ENCODE measurements around the gene LTA. TPM values are rescaled to one million over a fixed set of nuclear protein-coding genes. Genes with fewer than 3 reads are reported as not detected.

Gene LTA
- total RNA-seq, 5 donors from 2014 or later (not counting 1 experiment from before 2014, with no cell fraction given) = 12.5 to 23.9 (median 17.9) TPM

DNA sequence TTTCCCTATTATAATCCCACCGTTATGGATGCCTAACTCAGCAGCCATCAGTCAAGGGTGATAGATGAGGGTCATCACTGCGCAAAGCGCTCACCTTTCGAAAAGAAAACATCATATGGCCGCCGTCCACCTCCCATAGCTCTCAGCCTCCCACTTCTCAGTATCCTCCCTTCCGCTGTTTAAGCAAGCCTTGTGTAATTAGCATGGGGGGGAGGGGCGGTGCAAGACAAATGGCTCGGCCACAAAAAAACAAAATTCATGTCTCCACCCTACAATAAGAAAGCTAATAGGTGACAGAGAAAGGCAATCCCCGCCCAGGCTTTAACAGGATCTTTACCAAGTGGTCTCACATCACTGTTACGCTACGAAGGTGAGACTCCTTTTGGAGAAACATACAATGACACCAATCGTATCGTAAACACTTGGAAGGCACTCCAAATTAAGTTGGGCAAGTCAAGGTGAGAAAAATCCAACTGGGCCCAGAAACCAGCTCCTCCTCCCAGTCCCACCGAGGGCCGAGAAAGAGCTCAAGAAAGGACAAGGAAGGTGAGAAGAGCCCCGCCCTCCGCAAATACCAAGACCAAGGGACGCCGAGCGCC is 30.9 kb upstream of the LTA start:
- Histone ChIP-seq H3K9me3 (no peaks in the 10 kb centered on the region), H3K4me1 (ENCODE audit: control insufficient read depth in 1 of 2, extremely low read depth in 1 of 2, insufficient read depth in 2 of 2, low read length in 2 of 2) (peaks cover 25 to 42% of the 10 kb centered on the region in 2 experiments), H3K4me3 (ENCODE audit: control insufficient read depth in 1 of 2, extremely low read depth in 1 of 2, low read length in 1 of 2) (peak overlapping the region; percentile 87 to 99), H3K27ac (ENCODE audit: low read length) (peak overlapping the region; percentile 99), H3K36me3 (ENCODE audit: control insufficient read depth in 2 of 2, extremely low read depth in 1 of 2, insufficient read depth in 1 of 2, low read length in 1 of 2) (peaks cover 11 to 42% of the 10 kb centered on the region in 2 donors), H3K27me3 (replicated peaks in 1 of 2; ENCODE audit: control insufficient read depth in 2 of 2, extremely low read depth in 1 of 2, insufficient read depth in 2 of 2, low read length in 1 of 2) (no peaks in the 10 kb centered on the region)
- ChIA-PET POLR2A (interaction anchor here (0.6 to 1.2 kb wide), 16 partner anchors 9 to 357 kb away, joined by 3 to 5 read pairs (median 3); partner anchors contain the start of genes BAG6 (in 1 of the 2) and MICB (in 1 of the 2)), CTCF (interaction anchor here (0.6 to 6.2 kb wide), 15 partner anchors 10 to 824 kb away, joined by 3 to 40 read pairs (median 4); partner anchors contain the start of genes BAG6 (in 1 of the 2), LTA (in 1 of the 2), MDC1 (in 1 of the 2) and MICB (in 1 of the 2))
- ATAC-seq (replicated peaks in 1 of 4) (peak; percentile 29 to 44 (median 38)), DNase-seq (peak; percentile 53 to 90 (median 81))
- H3K27ac Mint-ChIP-seq = peak overlapping the region; percentile 99
- H3K36me3 Mint-ChIP-seq = peaks cover 37% of the 10 kb centered on the region
- WGBS (ENCODE audit: insufficient coverage) = 0% methylated on average over 5 of the region's 21 CpGs
- H3K4me3 Mint-ChIP-seq = peak overlapping the region; percentile 96 to 99 (median 97)
- H3K9me3 Mint-ChIP-seq = no peaks in the 10 kb centered on the region
- peaks cover 52 to 62% (median 56%) of the 10 kb centered on the region in 3 donors for H3K4me1 Mint-ChIP-seq
- H3K27me3 Mint-ChIP-seq = no peaks in the 10 kb centered on the region

DNA sequence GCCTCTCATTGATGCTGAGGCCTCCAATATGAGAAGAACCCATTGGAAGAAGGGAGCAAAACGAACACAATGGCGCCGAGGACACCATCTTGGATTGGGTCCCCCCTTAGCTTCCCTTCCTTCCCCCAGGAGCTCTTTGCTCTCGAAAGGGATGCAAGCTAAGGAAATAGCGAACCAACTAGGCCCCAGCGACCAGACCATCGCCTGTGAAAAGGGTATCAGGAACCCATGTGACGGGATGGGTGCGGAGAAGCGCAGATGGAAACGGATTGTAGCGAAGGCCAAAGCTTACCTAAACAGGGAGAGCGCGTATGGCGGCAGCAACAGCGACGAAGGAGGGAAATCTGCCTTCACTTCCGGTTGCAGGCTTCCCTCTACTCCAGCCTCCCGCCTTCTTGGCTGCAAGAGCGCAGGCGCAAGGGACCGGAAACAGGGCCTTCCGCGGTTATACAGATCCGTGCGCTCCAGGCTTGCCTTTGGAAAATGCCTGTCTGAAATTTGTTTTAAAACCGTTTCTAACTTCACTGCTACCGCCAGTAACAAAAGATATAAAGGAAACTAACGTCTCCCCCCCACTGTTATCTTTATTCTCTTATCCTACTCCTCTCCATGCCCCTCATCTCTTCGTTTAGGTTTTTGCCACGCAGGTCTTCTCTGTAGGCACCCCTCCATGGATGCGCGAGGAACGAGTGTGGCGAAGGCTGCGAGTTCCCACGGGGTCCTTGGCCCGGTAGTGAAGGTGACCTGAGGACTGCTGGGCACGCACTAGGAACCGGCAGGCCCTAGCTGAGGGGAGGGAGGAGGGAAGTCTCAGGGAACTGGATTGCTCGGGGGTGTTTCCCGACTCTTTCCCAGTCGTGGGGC is 30.2 kb upstream of the LTA start, which contains the start of gene DDX39B:
Gene DDX39B, minus strand, starts transcription at position 346 of the 864 bp plus-strand sequence. CDS start 1,471 bp downstream, outside the sequence.
- Histone ChIP-seq H3K4me3 (ENCODE audit: control insufficient read depth in 1 of 2, extremely low read depth in 1 of 2, low read length in 1 of 2) (peak within 1 kb of the TSS; percentile 87 to 99), H3K4me1 (ENCODE audit: control insufficient read depth in 1 of 2, extremely low read depth in 1 of 2, insufficient read depth in 2 of 2, low read length in 2 of 2) (peaks cover 28 to 46% of the 10 kb centered on the region in 2 experiments), H3K36me3 (ENCODE audit: control insufficient read depth in 2 of 2, extremely low read depth in 1 of 2, insufficient read depth in 1 of 2, low read length in 1 of 2) (peaks cover 9 to 35% of the 10 kb centered on the region in 2 donors), H3K27me3 (replicated peaks in 1 of 2; ENCODE audit: control insufficient read depth in 2 of 2, extremely low read depth in 1 of 2, insufficient read depth in 2 of 2, low read length in 1 of 2) (no peaks in the 10 kb centered on the region), H3K9me3 (no peaks in the 10 kb centered on the region), H3K27ac (ENCODE audit: low read length) (peak within 1 kb of the TSS; percentile 99)
- POLR2A ChIA-PET = interaction anchor here (0.6 to 1.2 kb wide), 18 partner anchors 9 to 1296 kb away, joined by 3 to 6 read pairs (median 3); partner anchors contain the start of genes BAG6 (in 1 of the 2) and MICB (in 1 of the 2)
- Mint-ChIP-seq H3K4me3 (peak within 1 kb of the TSS; percentile 96 to 99 (median 97)), H3K4me1 (peaks cover 53 to 68% (median 54%) of the 10 kb centered on the region in 3 donors), H3K9me3 (no peaks in the 10 kb centered on the region), H3K27me3 (no peaks in the 10 kb centered on the region), H3K27ac (peak within 1 kb of the TSS; percentile 99), H3K36me3 (peaks cover 31% of the 10 kb centered on the region)
- ATAC-seq (replicated peaks in 1 of 4) (peak; percentile 80 to 81 (median 80)), DNase-seq (peak; percentile 84 to 97 (median 93))
- CTCF ChIA-PET = interaction anchor here (0.6 to 6.2 kb wide), 15 partner anchors 9 to 825 kb away, joined by 3 to 40 read pairs (median 3); partner anchors contain the start of genes BAG6 (in 1 of the 2), LTA (in 1 of the 2), MDC1 (in 1 of the 2) and MICB (in 1 of the 2)
- 0% methylated on average over 35 of the region's 43 CpGs for WGBS (ENCODE audit: insufficient coverage)

DNA sequence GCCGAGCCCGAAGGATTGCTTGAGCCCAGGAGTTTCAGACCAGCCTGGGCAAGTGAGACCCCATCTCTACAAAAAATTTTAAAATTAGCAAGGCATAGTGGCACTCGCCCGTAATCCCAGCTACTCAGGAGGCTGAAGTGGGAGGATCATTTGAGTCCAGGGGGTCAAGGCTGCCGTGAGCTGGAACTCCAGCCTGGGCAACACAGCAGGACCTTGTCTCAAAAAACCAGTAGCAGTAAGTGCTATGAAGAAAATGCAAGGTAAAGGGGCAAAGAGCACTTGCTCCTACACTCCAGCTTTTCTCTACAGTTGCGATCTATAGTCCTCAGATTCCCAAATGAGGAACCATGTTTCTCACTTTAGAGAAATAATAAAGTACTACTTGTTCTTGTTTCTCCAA is 28.4 kb upstream of the LTA start:
- ChIA-PET POLR2A (interaction anchor here in 1 of 2 donors (0.6 kb wide), 1 partner anchor 78 kb away, joined by 3 read pairs; no protein-coding TSS in a partner anchor), CTCF (interaction anchor here (0.6 to 6.2 kb wide), 5 partner anchors 8 to 1429 kb away, joined by 3 to 40 read pairs (median 4); partner anchors contain the start of gene TNF (in 1 of the 2))
- Mint-ChIP-seq H3K27ac (no peak overlapping the region), H3K9me3 (no peaks in the 10 kb centered on the region), H3K36me3 (peaks cover 21% of the 10 kb centered on the region), H3K4me1 (peaks cover 58 to 65% (median 60%) of the 10 kb centered on the region in 3 donors), H3K4me3 (peak overlapping the region in 1 of 3 donors; percentile 97), H3K27me3 (no peaks in the 10 kb centered on the region)
- no peak for ATAC-seq (replicated peaks in 1 of 4)
- no peak for DNase-seq
- Histone ChIP-seq H3K4me3 (ENCODE audit: control insufficient read depth in 1 of 2, extremely low read depth in 1 of 2, low read length in 1 of 2) (no peak overlapping the region), H3K9me3 (no peaks in the 10 kb centered on the region), H3K4me1 (ENCODE audit: control insufficient read depth in 1 of 2, extremely low read depth in 1 of 2, insufficient read depth in 2 of 2, low read length in 2 of 2) (peaks cover 36 to 56% of the 10 kb centered on the region in 2 experiments), H3K27me3 (replicated peaks in 1 of 2; ENCODE audit: control insufficient read depth in 2 of 2, extremely low read depth in 1 of 2, insufficient read depth in 2 of 2, low read length in 1 of 2) (no peaks in the 10 kb centered on the region), H3K36me3 (ENCODE audit: control insufficient read depth in 2 of 2, extremely low read depth in 1 of 2, insufficient read depth in 1 of 2, low read length in 1 of 2) (peaks cover 8 to 17% of the 10 kb centered on the region in 2 donors), H3K27ac (ENCODE audit: low read length) (no peak overlapping the region)
- WGBS (ENCODE audit: insufficient coverage) = 100% methylated on average over 5 of the region's 6 CpGs

DNA sequence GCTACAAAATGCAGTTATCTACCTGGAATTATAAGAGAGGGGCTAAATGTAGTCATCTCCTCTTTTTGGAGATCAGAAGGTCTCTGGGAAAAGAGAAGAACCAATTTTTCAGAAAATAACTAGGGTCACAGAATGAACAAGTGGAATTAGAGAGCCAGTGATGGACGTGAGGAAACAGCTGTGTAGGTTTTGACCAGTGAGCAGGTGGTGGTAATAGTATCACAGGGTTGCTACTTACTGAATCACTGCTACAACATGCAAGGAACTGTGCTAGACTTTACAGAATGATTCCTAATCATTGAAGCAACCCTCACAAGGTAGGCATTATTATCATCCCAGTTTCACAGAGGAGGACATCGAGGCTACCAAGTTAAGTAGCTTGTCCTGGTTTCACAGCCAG is 27.4 kb upstream of the LTA start:
- no peak overlapping the region for H3K27ac Mint-ChIP-seq
- peaks cover 51 to 55% (median 54%) of the 10 kb centered on the region in 3 donors for H3K4me1 Mint-ChIP-seq
- Histone ChIP-seq H3K36me3 (ENCODE audit: control insufficient read depth in 2 of 2, extremely low read depth in 1 of 2, insufficient read depth in 1 of 2, low read length in 1 of 2) (peaks cover 3 to 12% of the 10 kb centered on the region in 2 donors), H3K4me3 (ENCODE audit: control insufficient read depth in 1 of 2, extremely low read depth in 1 of 2, low read length in 1 of 2) (no peak overlapping the region), H3K27me3 (replicated peaks in 1 of 2; ENCODE audit: control insufficient read depth in 2 of 2, extremely low read depth in 1 of 2, insufficient read depth in 2 of 2, low read length in 1 of 2) (no peaks in the 10 kb centered on the region), H3K9me3 (no peaks in the 10 kb centered on the region), H3K4me1 (ENCODE audit: control insufficient read depth in 1 of 2, extremely low read depth in 1 of 2, insufficient read depth in 2 of 2, low read length in 2 of 2) (peaks cover 25 to 46% of the 10 kb centered on the region in 2 experiments), H3K27ac (ENCODE audit: low read length) (no peak overlapping the region)
- H3K9me3 Mint-ChIP-seq = no peaks in the 10 kb centered on the region
- peaks cover 11% of the 10 kb centered on the region for H3K36me3 Mint-ChIP-seq
- no peak for ATAC-seq (replicated peaks in 1 of 4)
- ChIA-PET CTCF (interaction anchor here in 1 of 2 donors (1.3 kb wide), 1 partner anchor 54 kb away, joined by 3 read pairs; no protein-coding TSS in a partner anchor), POLR2A (no interaction called here)
- no CpG with 5 or more reads among the region's 2 CpGs for WGBS (ENCODE audit: insufficient coverage)
- no peaks in the 10 kb centered on the region for H3K27me3 Mint-ChIP-seq
- no peak overlapping the region for H3K4me3 Mint-ChIP-seq
- DNase-seq = no peak

DNA sequence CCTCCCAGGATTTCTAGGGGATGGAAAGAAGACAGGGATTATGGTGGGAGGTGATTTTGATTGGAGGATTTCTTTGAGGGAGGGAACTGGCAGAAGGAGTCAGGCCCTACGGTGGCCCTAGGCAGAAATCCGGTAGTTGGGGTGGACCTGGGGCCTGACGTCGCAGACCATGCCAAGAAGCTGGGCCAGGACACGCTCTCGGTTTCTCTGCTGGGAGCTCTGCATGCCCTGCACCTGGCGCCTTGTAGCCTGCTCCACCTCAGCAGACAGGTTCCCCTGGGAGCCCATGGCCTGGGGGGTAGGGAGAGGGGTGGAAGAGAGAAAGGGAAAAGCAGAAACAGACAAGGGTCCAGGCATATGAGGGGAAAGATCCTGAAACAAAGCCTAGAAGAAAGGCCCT is 26.8 kb upstream of the LTA start:
- ChIA-PET CTCF (interaction anchor here in 1 of 2 donors (7.0 kb wide), 1 partner anchor 51 kb away, joined by 244 read pairs; the partner anchor contains the start of gene NCR3), POLR2A (no interaction called here)
- H3K9me3 Mint-ChIP-seq = no peaks in the 10 kb centered on the region
- Histone ChIP-seq H3K4me1 (ENCODE audit: control insufficient read depth in 1 of 2, extremely low read depth in 1 of 2, insufficient read depth in 2 of 2, low read length in 2 of 2) (peaks cover 19 to 40% of the 10 kb centered on the region in 2 experiments), H3K36me3 (ENCODE audit: control insufficient read depth in 2 of 2, extremely low read depth in 1 of 2, insufficient read depth in 1 of 2, low read length in 1 of 2) (peaks cover 0 to 6% of the 10 kb centered on the region in 2 donors), H3K9me3 (no peaks in the 10 kb centered on the region), H3K27me3 (replicated peaks in 1 of 2; ENCODE audit: control insufficient read depth in 2 of 2, extremely low read depth in 1 of 2, insufficient read depth in 2 of 2, low read length in 1 of 2) (no peaks in the 10 kb centered on the region), H3K4me3 (ENCODE audit: control insufficient read depth in 1 of 2, extremely low read depth in 1 of 2, low read length in 1 of 2) (no peak overlapping the region), H3K27ac (ENCODE audit: low read length) (no peak overlapping the region)
- ATAC-seq (replicated peaks in 1 of 4) (no peak), DNase-seq (no peak)
- H3K27me3 Mint-ChIP-seq = no peaks in the 10 kb centered on the region
- peaks cover 45 to 49% (median 48%) of the 10 kb centered on the region in 3 donors for H3K4me1 Mint-ChIP-seq
- H3K36me3 Mint-ChIP-seq = peaks cover 6% of the 10 kb centered on the region
- H3K27ac Mint-ChIP-seq = no peak overlapping the region
- peak overlapping the region in 1 of 3 donors; percentile 7 for H3K4me3 Mint-ChIP-seq
- 86% methylated on average over 6 of the region's 7 CpGs for WGBS (ENCODE audit: insufficient coverage)

Data from T-cell (primary cell).